H1 (cell line): ENCODE measurements around the gene SRGAP3. TPM values are rescaled to one million over a fixed set of nuclear protein-coding genes. Genes with fewer than 3 reads are reported as not detected.

Source experiments
- KDM4A ChIP-seq: IDR thresholded peaks from one replicate; pipeline ENCODE4 v1.7.1; 2012; ENCODE audit warnings: low read depth, mild to moderate bottlenecking, moderate library complexity, low read length, inconsistent platforms; ENCODE audit not compliant: severe bottlenecking
- TBP ChIP-seq: IDR thresholded peaks from 2 replicates; pipeline ENCODE4 v1.6.1; 2011; ENCODE audit warnings: low read depth, low read length, improper control_type of control experiment
- TEAD4 ChIP-seq: IDR thresholded peaks from 2 replicates; pipeline ENCODE4 v1.6.1; 2012; ENCODE audit warnings: low read depth, low read length, inconsistent platforms, mixed read lengths
- polyA plus RNA-seq, 7 experiments: library from polyadenylated mRNA; depleted of rRNA in 3 of 7; stranded (reverse) in 5 of 7; unstranded in 2 of 7; fragments of >200 nt in 5 of 7; fragments of 200-250 nt in 2 of 7; gene quantifications; 1 replicate in 5 of 7; 2 replicates in 1 of 7; 4 replicates in 1 of 7; pipeline versions ENCODE4 v1.2.1 to v1.2.3, GENCODE V29; 2011 to 2013; ENCODE audit warnings: missing spikeins in 2 of 7, mixed read lengths in 2 of 7
- total RNA-seq: library from RNA; stranded (reverse); fragmentation: NEBNext Ultra II Directional; extraction: Animal tissue kit (Norgen Biotek cat#: 25700); gene quantifications from 2 replicates; pipeline ENCODE4 v1.2.1, GENCODE V29; 2021
- TF ChIP-seq, protein P1 (sequence below): IDR thresholded peaks from 2 replicates; pipeline ENCODE4 v1.6.1; 2012; ENCODE audit warnings: low read length, inconsistent platforms

The SRGAP3 gene
- total and polyA plus RNA-seq, 2 of the 8 experiments (the other 6 are each of a cell fraction or from before 2014, with no cell fraction given), result 5.8 to 11.4 TPM

DNA sequence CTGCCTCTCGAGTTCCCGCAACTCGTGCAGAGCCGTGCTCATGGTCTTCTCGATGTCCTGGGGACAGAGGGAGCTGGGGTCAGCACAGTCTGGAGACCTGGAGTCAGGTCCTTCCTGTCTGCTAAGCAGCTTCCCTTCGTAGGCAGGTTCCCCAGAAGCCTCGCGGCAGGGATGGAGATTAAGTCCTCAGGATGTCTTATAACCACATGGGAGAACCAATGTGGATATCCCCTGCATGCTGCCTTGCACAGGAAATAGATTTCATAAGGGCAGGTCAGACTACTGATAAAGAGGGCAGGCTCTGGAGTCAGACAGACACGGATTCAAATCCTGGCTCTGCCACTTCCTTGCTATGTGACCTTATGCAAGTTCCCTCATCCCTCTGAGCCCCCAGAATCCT is 263.6 kb downstream of the SRGAP3 start (continued):
- TF ChIP-seq TBP, result no peak
- TF ChIP-seq, protein P1, sequence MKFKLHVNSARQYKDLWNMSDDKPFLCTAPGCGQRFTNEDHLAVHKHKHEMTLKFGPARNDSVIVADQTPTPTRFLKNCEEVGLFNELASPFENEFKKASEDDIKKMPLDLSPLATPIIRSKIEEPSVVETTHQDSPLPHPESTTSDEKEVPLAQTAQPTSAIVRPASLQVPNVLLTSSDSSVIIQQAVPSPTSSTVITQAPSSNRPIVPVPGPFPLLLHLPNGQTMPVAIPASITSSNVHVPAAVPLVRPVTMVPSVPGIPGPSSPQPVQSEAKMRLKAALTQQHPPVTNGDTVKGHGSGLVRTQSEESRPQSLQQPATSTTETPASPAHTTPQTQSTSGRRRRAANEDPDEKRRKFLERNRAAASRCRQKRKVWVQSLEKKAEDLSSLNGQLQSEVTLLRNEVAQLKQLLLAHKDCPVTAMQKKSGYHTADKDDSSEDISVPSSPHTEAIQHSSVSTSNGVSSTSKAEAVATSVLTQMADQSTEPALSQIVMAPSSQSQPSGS, result no peak
- no peak for TF ChIP-seq TEAD4
- TF ChIP-seq KDM4A, result no peak
